Measurements from ENCODE around the gene IGF1.

IGF1 gene

GRCh38 chr12:102480406-102480805, at the start of gene IGF1:
IGF1 (minus strand) TSS chr12:102480563; CDS start chr12:102480381, 182 bp downstream.
- DNase-seq (ENCODE audit: low read depth) = no peak

GRCh38 chr12:102528111-102528510, 47.7 kb upstream of the IGF1 start:
- no peak for DNase-seq (ENCODE audit: low read depth)

GRCh38 chr12:102527171-102527720, 46.9 kb upstream of the IGF1 start:
- DNase-seq (ENCODE audit: low read depth) = no peak

GRCh38 chr12:102526656-102527055, 46.3 kb upstream of the IGF1 start:
- DNase-seq (ENCODE audit: low read depth) = no peak

GRCh38 chr12:102522768-102523167, 42.4 kb upstream of the IGF1 start:
- DNase-seq (ENCODE audit: low read depth) = no peak

- DNase-seq (ENCODE audit: low read depth) = no peak
Observed at GRCh38 chr12:102521662-102522277, 41.4 kb upstream of the IGF1 start.

- no peak for DNase-seq (ENCODE audit: low read depth)
Observed at GRCh38 chr12:102518871-102519270, 38.5 kb upstream of the IGF1 start.

GRCh38 chr12:102514696-102515095, 34.3 kb upstream of the IGF1 start:
- DNase-seq (ENCODE audit: low read depth) = no peak

GRCh38 chr12:102513739-102514138, 33.4 kb upstream of the IGF1 start:
- DNase-seq (ENCODE audit: low read depth) = no peak

GRCh38 chr12:102513272-102513671, 32.9 kb upstream of the IGF1 start:
- no peak for DNase-seq (ENCODE audit: low read depth)

GRCh38 chr12:102512523-102512922, 32.2 kb upstream of the IGF1 start:
- DNase-seq (ENCODE audit: low read depth) = no peak

GRCh38 chr12:102511575-102511974, 31.2 kb upstream of the IGF1 start:
- DNase-seq (ENCODE audit: low read depth) = no peak

- DNase-seq (ENCODE audit: low read depth) = no peak
Observed at GRCh38 chr12:102510463-102510862, 30.1 kb upstream of the IGF1 start.

GRCh38 chr12:102510031-102510430, 29.7 kb upstream of the IGF1 start:
- no peak for DNase-seq (ENCODE audit: low read depth)

- no peak for DNase-seq (ENCODE audit: low read depth)
Observed at GRCh38 chr12:102509123-102509626, 28.8 kb upstream of the IGF1 start.

- no peak for DNase-seq (ENCODE audit: low read depth)
Observed at GRCh38 chr12:102508052-102508451, 27.7 kb upstream of the IGF1 start.

- no peak for DNase-seq (ENCODE audit: low read depth)
Observed at GRCh38 chr12:102507301-102507700, 26.9 kb upstream of the IGF1 start.

GRCh38 chr12:102504871-102505270, 24.5 kb upstream of the IGF1 start:
- DNase-seq (ENCODE audit: low read depth) = no peak

- DNase-seq (ENCODE audit: low read depth) = no peak
Observed at GRCh38 chr12:102504280-102504679, 23.9 kb upstream of the IGF1 start.

- no peak for DNase-seq (ENCODE audit: low read depth)
Observed at GRCh38 chr12:102503831-102504230, 23.5 kb upstream of the IGF1 start.

GRCh38 chr12:102503056-102503681, 22.8 kb upstream of the IGF1 start:
- no peak for DNase-seq (ENCODE audit: low read depth)

- no peak for DNase-seq (ENCODE audit: low read depth)
Observed at GRCh38 chr12:102501773-102502172, 21.4 kb upstream of the IGF1 start.

- no peak for DNase-seq (ENCODE audit: low read depth)
Observed at GRCh38 chr12:102498471-102498870, 18.1 kb upstream of the IGF1 start.

- no peak for DNase-seq (ENCODE audit: low read depth)
Observed at GRCh38 chr12:102497743-102498142, 17.4 kb upstream of the IGF1 start.
